DLD1 (cell line): Measurements from ENCODE around the gene HAUS2.
"Not testable (repeated sequence)": the region's sequence is repeated elsewhere in the genome, so short reads cannot be mapped to it uniquely, and the experiment has no call there.

Experiments used
- in situ Hi-C: cut with HindIII; loops from 2 replicates; pipeline ENCODE4 v1.10.0; 2017; ENCODE audit warnings: low sequenced_read_pairs

The HAUS2 gene

GRCh38 chr15:42548249-42549031, at the start of gene HAUS2, which contains the start of gene LRRC57:
TSS of gene HAUS2 (plus strand) at chr15:42548838. CDS start at chr15:42548873, 35 bp downstream.
TSS of gene LRRC57 (minus strand) at chr15:42548793. CDS start at chr15:42548434, 359 bp downstream.
- in situ Hi-C loops = no loop called here

DNA sequence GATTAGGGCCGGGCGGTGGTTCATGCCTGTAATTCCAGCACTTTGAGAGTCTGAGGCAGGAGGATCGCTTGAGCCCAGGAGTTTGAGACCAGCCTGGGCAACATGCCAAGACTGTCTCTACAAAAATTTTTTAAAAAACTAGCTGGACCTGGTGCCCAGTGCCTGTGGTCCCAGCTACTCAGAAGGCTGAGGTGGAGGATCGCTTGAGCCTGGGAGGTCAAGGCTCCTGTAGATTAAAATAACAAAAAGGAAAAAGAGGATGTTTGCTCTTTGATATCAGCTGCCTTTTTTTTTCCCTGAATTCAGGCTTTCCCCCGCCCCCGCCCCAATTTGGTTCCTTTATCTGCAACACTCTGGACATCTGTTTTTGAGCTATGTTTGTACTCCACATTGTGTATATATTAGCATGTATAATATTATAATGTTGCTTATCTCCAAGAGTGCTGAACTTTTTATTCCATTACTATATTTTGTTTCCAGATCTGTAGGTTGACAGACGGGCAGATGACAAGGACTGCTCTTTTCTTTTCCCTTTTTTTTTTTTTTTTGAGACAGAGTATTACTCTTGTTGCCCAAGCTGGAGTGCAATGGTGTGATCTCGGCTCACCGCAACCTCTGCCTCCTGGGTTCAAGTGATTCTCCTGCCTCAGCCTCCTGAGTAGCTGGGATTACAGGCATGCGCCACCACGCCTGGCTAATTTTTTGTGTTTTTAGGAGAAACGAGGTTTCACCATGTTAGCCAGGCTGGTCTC, 48.6 kb upstream of the HAUS2 start:
- in situ Hi-C loops = no loop called here

DNA sequence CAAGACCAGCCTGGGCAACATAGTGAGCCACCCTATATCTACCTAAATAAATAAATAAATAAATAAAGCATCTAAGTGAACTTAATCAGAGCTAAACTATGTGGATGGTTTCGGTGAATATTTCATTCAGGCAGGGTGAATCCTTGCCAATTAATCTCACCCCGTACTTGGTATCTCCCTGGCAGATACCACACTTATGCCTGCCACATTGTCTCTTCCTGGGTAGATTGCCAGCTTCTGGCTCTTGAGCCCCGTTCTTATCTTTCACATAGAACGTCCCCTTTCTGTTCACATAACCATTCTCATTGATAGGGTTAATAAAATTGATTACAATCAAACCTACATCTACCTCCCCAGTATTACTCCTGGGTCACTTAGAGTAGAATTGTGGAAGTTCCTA, 46.2 kb upstream of the HAUS2 start:
- in situ Hi-C loops = no loop called here

DNA sequence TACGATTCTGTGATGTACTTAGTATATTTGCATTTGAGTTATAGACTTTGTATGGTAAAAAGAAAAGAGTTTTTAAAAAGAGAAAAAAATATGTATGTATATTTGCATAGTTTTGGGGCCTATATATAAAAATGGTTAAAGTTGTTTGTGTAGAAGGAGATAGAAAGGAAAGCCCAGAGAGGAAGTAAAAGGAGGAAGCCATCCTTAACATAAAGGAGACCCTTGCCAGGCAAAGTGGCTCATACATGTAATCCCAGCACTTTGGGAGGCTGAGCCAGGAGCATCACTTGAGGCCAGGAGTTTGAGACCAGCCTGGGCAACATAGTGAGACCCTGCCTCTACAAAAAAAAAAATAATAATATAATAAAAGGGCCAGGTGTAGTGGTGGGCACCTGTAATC, 44.8 kb upstream of the HAUS2 start:
- in situ Hi-C loops = no loop called here

DNA sequence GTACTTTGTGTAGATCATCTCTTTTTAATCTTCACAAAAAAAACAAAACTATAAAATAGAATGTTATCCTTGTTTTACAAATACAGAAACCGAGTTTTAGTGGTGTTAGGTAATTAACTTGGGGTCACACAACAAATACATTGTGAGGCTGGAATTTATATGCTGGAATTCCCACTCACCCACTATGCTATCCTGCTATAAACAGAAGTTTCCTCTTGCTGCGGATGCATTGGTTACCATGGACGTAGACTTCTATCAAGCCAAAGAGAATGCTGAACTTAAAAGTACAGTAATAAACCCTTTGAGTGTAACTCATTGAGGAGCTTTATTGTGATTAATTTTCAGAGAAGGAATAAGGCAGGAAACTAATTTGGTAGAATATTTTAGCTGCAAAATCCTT, 44.0 kb upstream of the HAUS2 start:
- in situ Hi-C loops = no loop called here

GRCh38 chr15:42507514-42507913, 41.1 kb upstream of the HAUS2 start:
- in situ Hi-C loops = no loop called here

- in situ Hi-C loops = no loop called here
Measured at GRCh38 chr15:42508263-42508690, 40.4 kb upstream of the HAUS2 start.

DNA sequence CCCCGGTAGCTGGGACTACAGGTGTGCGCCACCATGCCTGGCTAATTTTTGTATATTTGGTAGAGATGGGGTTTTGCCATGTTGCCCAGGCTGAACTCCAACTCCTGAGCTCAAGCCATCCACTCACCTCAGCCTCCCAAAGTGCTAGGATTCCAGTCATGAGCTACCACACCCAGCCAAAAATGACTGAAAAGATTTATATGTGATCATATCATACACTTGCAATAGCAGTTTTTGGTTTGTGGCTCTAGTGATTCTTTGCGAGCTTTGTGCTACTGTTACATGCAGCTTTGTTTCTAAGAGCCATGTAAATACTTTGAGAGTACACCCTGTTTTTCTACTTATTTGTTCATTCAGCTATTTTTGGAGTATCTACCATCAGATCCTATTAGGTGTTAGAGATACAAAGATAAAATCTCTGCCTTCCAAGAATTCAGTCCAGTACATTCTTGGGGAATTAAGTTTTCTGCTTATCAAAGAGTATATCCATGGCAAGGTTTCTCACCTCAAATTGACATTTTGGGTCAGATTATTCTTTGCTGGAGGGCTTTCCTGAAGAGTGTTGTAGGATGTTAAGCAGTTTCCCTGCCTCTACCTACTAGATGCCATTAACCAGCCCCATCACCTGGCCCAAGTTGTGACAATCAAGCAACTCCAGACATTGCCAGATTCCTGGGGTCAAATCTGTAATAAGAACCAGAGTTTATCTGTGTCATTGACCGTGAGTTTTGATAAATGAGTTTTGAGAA, 38.2 kb upstream of the HAUS2 start:
- in situ Hi-C loops = no loop called here

GRCh38 chr15:42511007-42511391, 37.6 kb upstream of the HAUS2 start:
- in situ Hi-C loops = no loop called here

GRCh38 chr15:42523331-42523730, 25.3 kb upstream of the HAUS2 start:
- in situ Hi-C loops = no loop called here

DNA sequence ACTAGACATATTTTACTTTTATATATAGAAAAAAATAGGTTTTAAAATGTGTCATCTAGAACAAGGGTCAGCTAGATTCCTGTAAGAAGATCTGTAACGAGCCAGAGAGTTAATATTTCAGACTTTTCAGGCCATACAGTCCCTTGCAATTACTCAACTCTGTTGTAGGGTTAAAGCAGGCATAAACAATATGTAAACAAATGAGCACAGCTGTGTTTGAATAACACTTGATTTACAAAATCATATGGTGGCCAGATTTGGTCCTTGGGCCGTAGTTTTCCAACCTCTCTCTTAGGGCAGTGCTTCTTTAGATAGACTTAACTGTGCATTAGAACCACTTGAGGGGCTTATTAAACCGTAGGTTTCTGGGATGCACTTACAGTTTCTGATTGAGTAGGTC, 19.7 kb upstream of the HAUS2 start:
- in situ Hi-C loops = no loop called here

DNA sequence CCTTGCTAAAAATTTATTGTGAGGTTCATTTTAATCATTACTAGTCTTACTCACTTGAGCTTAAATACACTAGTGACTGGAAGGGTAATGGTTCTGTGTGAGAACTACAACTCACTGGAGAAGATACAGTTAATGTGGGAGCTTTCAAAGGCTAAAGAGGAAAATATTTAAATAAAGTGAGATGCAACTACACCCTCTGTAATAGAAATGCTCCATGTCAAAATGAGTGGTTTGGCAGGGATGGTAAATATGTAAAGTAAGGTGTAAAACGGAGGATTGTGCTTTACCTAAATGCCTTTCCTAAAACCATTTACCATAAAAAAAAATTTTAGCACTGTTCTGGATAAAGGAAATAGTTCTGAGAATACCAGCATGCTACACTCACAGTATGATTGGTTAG, 15.4 kb upstream of the HAUS2 start:
- in situ Hi-C loops = no loop called here

- in situ Hi-C loops = no loop called here
Measured at GRCh38 chr15:42544853-42545629, 3.6 kb upstream of the HAUS2 start.

DNA sequence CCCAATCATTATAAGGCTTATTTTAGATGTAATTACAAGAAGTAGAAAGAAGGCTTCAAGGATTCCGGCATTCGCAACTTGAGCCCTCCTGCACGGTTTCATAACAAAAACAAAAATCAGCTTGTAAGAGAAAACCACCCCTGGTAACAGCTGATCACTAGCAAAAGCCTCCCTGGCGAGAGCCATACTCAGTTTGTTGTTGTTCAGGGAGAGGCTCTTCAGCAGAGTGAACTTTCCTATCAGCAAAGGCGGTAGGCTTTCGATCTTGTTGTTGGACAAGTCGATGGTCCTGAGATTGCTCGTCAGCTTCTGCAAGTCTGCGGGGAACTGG, 755 bp upstream of the HAUS2 start:
- in situ Hi-C loops = no loop called here

DNA sequence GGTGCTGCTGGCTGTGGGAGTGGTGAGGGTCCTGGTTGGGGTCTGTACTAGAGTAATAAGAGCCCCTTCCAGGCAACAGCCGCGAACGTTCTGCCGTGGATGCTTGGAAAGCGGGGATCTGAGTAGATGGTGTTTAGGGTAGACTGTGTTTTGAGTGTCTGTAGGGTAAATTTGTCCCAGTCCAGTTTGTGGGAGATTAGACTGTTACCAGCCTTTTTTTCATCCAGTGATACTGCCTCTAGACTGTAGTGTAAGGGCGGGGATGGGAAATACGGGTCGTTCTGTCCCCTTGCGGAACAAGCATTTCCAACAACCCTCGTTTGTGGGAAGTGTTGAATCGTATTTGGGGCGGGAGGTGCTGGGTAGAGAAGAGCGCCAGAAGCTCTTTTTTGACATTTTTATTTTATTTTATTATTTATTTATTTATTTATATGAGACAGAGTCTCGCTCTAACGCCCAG, 424 bp downstream of the HAUS2 start:
- in situ Hi-C loops = no loop called here

DNA sequence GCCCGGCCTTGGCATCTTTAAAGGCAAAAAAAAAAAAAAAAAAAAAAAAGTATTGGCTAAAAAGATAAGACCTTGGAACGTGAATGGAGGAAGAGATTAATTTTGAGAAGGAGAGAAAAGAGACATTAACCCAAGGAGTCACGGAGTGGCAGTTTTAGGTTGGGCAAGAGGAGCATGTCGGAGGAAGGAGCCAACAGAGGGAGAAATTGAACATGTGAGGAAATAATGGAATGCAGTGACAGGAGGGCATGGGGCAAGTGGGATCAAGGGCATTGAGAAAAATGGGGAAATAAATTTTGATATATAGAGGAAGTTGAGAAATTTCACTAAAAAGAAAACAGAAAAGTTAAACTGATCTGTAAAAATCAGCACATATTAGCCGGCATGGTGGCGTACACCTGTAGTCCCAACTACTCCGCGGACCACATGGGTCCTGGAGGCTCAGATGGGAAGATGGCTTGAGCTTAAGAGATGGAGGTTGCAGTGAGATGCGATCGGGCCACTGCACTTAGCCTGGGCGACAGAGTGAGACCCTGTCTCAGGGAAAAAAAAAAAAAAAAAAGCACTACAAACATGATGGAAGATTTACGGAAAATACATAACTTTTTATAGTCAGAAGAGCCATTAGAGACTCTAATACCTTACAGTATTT, 1.2 kb downstream of the HAUS2 start:
- in situ Hi-C loops = no loop called here

DNA sequence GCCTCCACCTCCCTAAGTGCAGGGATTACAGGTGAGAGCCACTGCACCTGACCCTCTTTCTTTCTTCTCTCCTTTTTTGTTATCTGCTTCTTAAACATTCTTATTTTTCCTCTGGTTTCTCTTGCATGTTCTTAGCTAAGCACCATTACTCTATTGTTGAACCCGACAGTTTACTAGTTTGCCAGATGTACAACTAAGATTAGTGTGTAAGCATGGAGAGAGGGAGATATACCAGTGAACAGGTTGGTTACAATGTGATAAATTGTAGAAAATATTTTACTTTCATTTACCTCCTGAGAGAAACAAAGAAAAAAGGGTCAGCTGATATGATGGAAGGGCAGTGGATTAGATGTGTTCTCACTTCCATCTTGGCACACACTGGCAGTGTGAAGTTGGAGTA, 4.9 kb downstream of the HAUS2 start:
- in situ Hi-C loops = no loop called here

- in situ Hi-C loops = not testable (repeated sequence)
Measured at GRCh38 chr15:42556550-42557207, 8.0 kb downstream of the HAUS2 start.

DNA sequence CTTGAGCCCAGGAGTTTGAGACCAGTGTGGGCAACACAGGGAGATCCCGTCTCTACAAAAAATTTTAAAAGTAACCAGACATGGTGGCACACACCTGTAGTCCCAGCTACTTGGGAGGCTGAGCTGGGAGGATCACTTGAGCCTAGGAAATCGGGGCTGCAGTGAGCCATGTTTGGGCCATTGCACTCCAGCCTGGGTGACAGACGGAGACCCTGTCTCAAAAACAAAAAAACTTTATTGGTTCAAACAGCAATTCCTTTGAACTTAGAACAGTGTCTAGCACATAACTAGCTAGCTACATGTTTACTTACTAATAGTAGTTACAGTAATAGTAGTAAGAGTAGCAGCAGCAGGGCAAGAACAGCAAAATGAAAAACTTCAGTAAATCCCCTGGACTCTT, 10.1 kb downstream of the HAUS2 start:
- in situ Hi-C loops = no loop called here
